ENCODE results near the gene GBX2. TPM values are rescaled to one million over a fixed set of nuclear protein-coding genes. Genes with fewer than 3 reads are reported as not detected.

GBX2 gene
- total and polyA plus RNA-seq, 2 of the 13 experiments (the other 11 are each of a cell fraction or from before 2014, with no cell fraction given) = not detected

DNA sequence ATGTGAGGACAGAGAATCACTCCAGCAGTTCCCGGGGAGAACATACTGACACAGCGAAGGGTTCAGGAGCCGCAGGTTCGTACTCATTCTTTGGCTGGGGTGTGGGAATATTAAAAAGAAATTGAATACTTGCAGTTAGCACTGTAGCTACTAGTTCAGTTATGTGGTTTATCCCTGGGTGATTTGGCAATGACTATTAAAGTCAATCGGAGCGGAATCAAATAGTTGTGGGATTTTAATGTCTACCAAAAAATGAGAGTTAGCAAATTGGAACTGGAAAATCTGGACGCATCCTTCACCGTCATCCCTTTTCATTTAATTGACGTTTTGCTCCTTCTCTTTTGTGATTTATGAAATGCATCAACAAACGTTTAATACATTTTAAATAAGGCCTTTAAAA, 50.8 kb downstream of the GBX2 start:
- CTCF ChIA-PET (ENCODE audit: low intra/inter-chr PET ratio, low total read pairs) = no interaction called here
- Histone ChIP-seq H3K27ac (ENCODE audit: extremely low read length, insufficient read depth, low read length) (no peak overlapping the region), H3K4me3 (replicated peaks in 1 of 3; ENCODE audit: insufficient read depth in 1 of 3, low read depth in 2 of 3, low read length in 3 of 3) (no peak overlapping the region), H3K79me2 (ENCODE audit: insufficient read depth, low read length) (no peaks in the 10 kb centered on the region), H3K4me1 (ENCODE audit: insufficient read depth, low read length) (peaks cover 30% of the 10 kb centered on the region), H3K9ac (ENCODE audit: insufficient read depth, low read depth, low read length) (no peak overlapping the region), H4K20me1 (ENCODE audit: insufficient read depth, low read length) (peaks cover 59% of the 10 kb centered on the region), H3K27me3 (ENCODE audit: control insufficient read depth in 1 of 2, insufficient read depth in 2 of 2, low read length in 2 of 2) (no peaks in the 10 kb centered on the region; a peak in 1 of 5 replicates), H3K9me3 (ENCODE audit: low read length) (no peaks in the 10 kb centered on the region), H3K4me2 (ENCODE audit: low read depth, low read length) (peak overlapping the region; percentile 56), H2AFZ (ENCODE audit: low read length) (no peak overlapping the region), H3K36me3 (replicated peaks in 1 of 2; ENCODE audit: control insufficient read depth in 1 of 2, insufficient read depth in 2 of 2, low read length in 2 of 2) (peaks cover 0 to 11% of the 10 kb centered on the region in 2 experiments; a peak in 2 of 5 replicates)
- in situ Hi-C loops (cut with HindIII; ENCODE audit: extremely low pct_ligation_motif_present, low pct_unique_long_range_greater_than_20kb) = no loop called here
- FAIRE-seq (no peak), ATAC-seq (no peak), DNase-seq (ENCODE audit: low spot score) (no peak)
- 84% methylated on average over 10 of the region's 10 CpGs for WGBS (ENCODE audit: low lambda C conversion rate)
- POLR2A ChIA-PET = no interaction called here
- TF ChIP-seq ZC3H13 (CRISPR knock-in tag; IDR thresholded peaks at IDR 0.05) (no peak), SPEN (CRISPR knock-in tag; IDR thresholded peaks at IDR 0.05; ENCODE audit: low read depth) (0 out of 2 replicates have a peak, but pooled peaks have one; percentile 2), KLF12 (CRISPR knock-in tag; IDR thresholded peaks at IDR 0.05; ENCODE audit: borderline replicate concordance) (0 out of 2 replicates have a peak, but pooled peaks have one; percentile 8), NAIF1 (CRISPR knock-in tag; IDR thresholded peaks at IDR 0.05; ENCODE audit: borderline replicate concordance) (0 out of 2 replicates have a peak, but pooled peaks have one; percentile 1), SP1 (IDR thresholded peaks at IDR 0.05) (no peak), SP1 (CRISPR knock-in tag; IDR thresholded peaks at IDR 0.05) (no peak)
- BruUV-seq (replicated peaks) = no TSS peak
- intact Hi-C loops (cut with micrococcal nuclease; ENCODE audit: unreplicated experiment) = loop anchor here (10.0 kb wide), 1 partner anchor 103 kb away; no protein-coding TSS in a partner anchor

Small RNA genes within 50 kb of the gene (small RNA-seq; reads per million reads assigned to genes)
- gene RF00019 (ENCODE audit: insufficient read depth in 2 of 3, insufficient read length in 3 of 3, low read depth in 2 of 3, low replicate concordance in 1 of 3) (0 reads per million in 3 experiments), gene RNU1-31P (ENCODE audit: insufficient read depth in 2 of 3, insufficient read length in 3 of 3, low read depth in 2 of 3, low replicate concordance in 1 of 3) (0 reads per million in 3 experiments)

Other genes with a start within 250 kb of the GBX2 start
- gene ASB18, start 96.0 kb upstream of the GBX2 start, total RNA-seq (2016; rRNA removed; fragmentation: Illumina TruSeq; extraction: Trizol) = not detected in 2 replicates
- gene ASB18, start 96.0 kb upstream of the GBX2 start, polyA plus RNA-seq (2011; rRNA removed) = not detected in 2 replicates